A673 (cell line): Measurements from ENCODE around the gene NLRP3.

ENCODE experiments used
- EZH2 ChIP-seq: fragments of 200-600 bp; sonication (generic); IDR thresholded peaks from 2 replicates; pipeline ENCODE4 v1.6.1; 2017; ENCODE audit warnings: borderline replicate concordance, low read depth, mild to moderate bottlenecking, mixed read lengths, antibody characterized with exemption, low read length; ENCODE audit not compliant: poor library complexity, severe bottlenecking
- TF ChIP-seq, protein P1 (sequence below): fragments of 300-800, 200-600 bp; sonication (generic); conservative IDR thresholded peaks from 2 replicates; pipeline ENCODE4 v1.5.1; 2017; ENCODE audit warnings: low read depth, mild to moderate bottlenecking, antibody characterized with exemption, low read length, moderate library complexity, mixed read lengths

DNA sequence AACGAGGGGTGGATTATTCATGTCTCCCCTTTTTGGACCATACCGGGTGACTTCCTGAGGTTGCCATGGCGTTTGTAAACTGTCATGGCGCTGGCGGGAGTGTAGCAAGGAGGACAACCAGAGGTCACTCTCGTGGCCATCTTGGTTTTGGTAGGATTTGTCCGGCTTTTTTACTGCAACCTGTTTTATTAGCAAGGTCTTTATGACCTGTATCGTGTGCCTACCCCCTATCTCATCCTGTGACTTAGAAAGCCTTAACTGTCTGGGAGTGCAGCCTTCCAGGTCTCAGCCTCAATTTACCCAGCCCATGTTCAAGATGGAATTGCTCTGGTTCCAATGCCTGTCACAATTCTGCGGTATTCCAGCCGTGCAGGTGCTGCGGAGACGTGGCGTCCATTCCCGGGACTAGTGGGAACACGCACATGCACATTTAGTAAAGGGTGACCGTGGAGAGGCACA, 44.1 kb upstream of the NLRP3 start:
- TF ChIP-seq, protein P1, sequence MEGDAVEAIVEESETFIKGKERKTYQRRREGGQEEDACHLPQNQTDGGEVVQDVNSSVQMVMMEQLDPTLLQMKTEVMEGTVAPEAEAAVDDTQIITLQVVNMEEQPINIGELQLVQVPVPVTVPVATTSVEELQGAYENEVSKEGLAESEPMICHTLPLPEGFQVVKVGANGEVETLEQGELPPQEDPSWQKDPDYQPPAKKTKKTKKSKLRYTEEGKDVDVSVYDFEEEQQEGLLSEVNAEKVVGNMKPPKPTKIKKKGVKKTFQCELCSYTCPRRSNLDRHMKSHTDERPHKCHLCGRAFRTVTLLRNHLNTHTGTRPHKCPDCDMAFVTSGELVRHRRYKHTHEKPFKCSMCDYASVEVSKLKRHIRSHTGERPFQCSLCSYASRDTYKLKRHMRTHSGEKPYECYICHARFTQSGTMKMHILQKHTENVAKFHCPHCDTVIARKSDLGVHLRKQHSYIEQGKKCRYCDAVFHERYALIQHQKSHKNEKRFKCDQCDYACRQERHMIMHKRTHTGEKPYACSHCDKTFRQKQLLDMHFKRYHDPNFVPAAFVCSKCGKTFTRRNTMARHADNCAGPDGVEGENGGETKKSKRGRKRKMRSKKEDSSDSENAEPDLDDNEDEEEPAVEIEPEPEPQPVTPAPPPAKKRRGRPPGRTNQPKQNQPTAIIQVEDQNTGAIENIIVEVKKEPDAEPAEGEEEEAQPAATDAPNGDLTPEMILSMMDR: no peak
- no peak for TF ChIP-seq EZH2
